T-helper 17 cell (primary cell): ENCODE measurements around the gene DUOX1. TPM values are rescaled to one million over a fixed set of nuclear protein-coding genes. Genes with fewer than 3 reads are reported as not detected.

Experiments
- total RNA-seq, 4 donors: library from RNA in 2 of 4; stranded (reverse) in 2 of 4; gene quantifications; one replicate each; pipeline ENCODE4 v1.2.3 and lab custom pipeline; 2022 to 2026

The DUOX1 gene
- total RNA-seq, 2 donors from 2014 or later = 0.42 TPM; not detected in 1

Other genes with a start within 250 kb of the DUOX1 start
- gene TERB2, start 173.3 kb upstream of the DUOX1 start, total RNA-seq = not detected
- 1 to 10 TPM; 2.1 to 3.7 TPM for gene SORD, start 106.8 kb upstream of the DUOX1 start, total RNA-seq
- under 1 TPM in 1 of 2 donors, not detected in 1; 0.27 TPM for gene DUOX2, start 15.8 kb upstream of the DUOX1 start, total RNA-seq
- not detected for gene DUOXA2, start 15.7 kb upstream of the DUOX1 start, total RNA-seq
- under 1 TPM in 1 of 2 donors, not detected in 1; 0.57 TPM for gene DUOXA1, start 115 bp upstream of the DUOX1 start, total RNA-seq
- 1 to 10 TPM; 2.0 to 2.8 TPM for gene SHF, start 58.0 kb downstream of the DUOX1 start, total RNA-seq
- not detected for gene SLC28A2, start 122.2 kb downstream of the DUOX1 start, total RNA-seq
- under 1 TPM in 1 of 2 donors, not detected in 1; 0.32 TPM for gene GATM, start 248.6 kb downstream of the DUOX1 start, total RNA-seq